Body of pancreas (tissue), 4 donors: ENCODE measurements around the gene NMBR. TPM values are rescaled to one million over a fixed set of nuclear protein-coding genes. Genes with fewer than 3 reads are reported as not detected.

ENCODE experiments used
- ATAC-seq: fragments of 150-250 bp; one replicate; pipeline ENCODE4 v1.9.1; 2016
- DNase-seq, 4 donors: peaks; one replicate each; pipeline ENCODE4 v3.0.0-alpha.2; 2019
- H3K27ac ChIP-seq, 4 donors: fragments of 200-600 bp; sonication (generic); 1 replicate in 3 of 4; 2 replicates in 1 of 4; pipeline versions ENCODE4 v1.5.1 to v1.6.1; 2016 to 2019; ENCODE audit warnings: mild to moderate bottlenecking in 1 of 4, mixed read lengths in 1 of 4, moderate library complexity in 1 of 4
- H3K27me3 ChIP-seq, 2 donors: fragments of 200-600 bp; sonication (generic); one replicate each; pipeline ENCODE4 v1.6.0; 2016; ENCODE audit warnings: mild to moderate bottlenecking in 1 of 2
- H3K36me3 ChIP-seq, 2 donors: fragments of 200-600 bp; sonication (generic); replicated peaks in 1 of 2; 2 replicates each; pipeline ENCODE4 v1.5.1; 2016; ENCODE audit warnings: low read depth in 2 of 2; ENCODE audit not compliant: insufficient read depth in 1 of 2
- H3K4me1 ChIP-seq: fragments of 200-600 bp; sonication (generic); one replicate; pipeline ENCODE4 v1.6.0; 2016
- H3K4me3 ChIP-seq, 2 donors: fragments of 200-600 bp; sonication (generic); 1 replicate in 1 of 2; 2 replicates in 1 of 2; pipeline ENCODE4 v1.5.1; 2016 to 2019
- H3K9me3 ChIP-seq, 3 donors: fragments of 200-600 bp; sonication (generic); 1 replicate in 2 of 3; 2 replicates in 1 of 3; pipeline ENCODE4 v1.5.1; 2016
- POLR2A ChIP-seq, 3 donors: fragments of 450-650 bp; IDR thresholded peaks; one replicate each; pipeline ENCODE4 v1.6.1; 2016; ENCODE audit warnings: antibody characterized with exemption in 3 of 3, mild to moderate bottlenecking in 2 of 3
- WGBS, 2 donors: methylation state at CpG; one replicate each; pipeline ENCODE4 v1.1.5; 2017; 5-methylcytosine and 5-hydroxymethylcytosine counted together
- intact Hi-C: fragments of 100-400 bp; cut with DNase I; formaldehyde crosslinking; loops from one replicate; pipeline ENCODE4 v1.15.1; 2023
- total RNA-seq, 2 donors: library from RNA; depleted of rRNA; stranded (reverse); fragments of >200 nt; gene quantifications; one replicate each; pipeline ENCODE4 v1.1.0, GENCODE V29; 2016
- TF ChIP-seq, protein P1 (sequence below), 7 experiments: fragments of 450-650 bp in 4 of 7; fragments of 200-600 bp in 3 of 7; sonication (generic) in 3 of 7; IDR thresholded peaks; one replicate each; pipeline ENCODE4 v1.5.1; 2016 to 2019; ENCODE audit warnings: antibody characterized with exemption in 7 of 7

The NMBR gene
- total RNA-seq, 2 donors from 2014 or later, result not detected

DNA sequence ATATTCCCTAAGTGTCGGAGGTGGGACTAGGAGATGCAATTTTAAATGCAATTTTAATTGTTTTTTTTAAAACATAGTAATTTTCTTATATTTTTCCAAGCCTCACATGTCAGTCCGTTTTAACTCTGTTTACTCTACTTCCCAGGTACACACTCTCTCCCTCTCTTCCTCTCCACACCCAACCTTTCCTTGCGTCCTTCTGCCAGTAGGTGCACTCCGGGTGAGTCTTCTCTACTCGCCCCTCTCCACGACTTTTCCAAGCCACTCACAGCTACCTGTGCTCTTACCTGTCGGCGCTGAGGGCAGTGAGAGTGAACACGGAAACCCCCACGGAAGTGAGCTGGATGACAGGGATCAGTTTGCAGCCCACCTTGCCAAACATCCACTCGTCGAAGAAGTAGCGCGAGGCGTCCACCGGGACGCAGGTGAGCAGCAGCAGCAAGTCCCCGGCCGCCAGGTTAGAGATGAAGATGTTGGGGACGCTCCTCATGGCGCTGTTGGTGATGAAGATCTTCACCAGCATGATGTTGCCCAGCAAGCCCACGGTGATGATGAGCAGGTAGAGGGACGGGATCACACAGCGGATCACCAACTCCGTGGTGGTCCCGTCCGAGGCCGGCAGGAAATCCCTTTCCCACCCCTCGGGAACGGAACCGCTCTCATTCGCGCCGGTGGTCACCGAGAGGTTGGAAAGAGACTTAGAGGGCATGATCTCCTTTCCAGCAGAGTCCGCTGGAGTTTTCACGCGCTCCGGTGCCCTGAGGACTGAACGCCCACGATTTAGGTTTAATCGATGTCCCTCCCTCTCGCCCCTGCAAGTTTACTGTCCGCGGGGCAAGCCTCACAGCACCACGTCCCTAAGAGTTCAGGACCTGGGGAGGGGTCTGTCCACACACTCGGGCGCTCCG is 58.7 kb downstream of the NMBR start:
- Histone ChIP-seq H3K4me1 (peaks cover 7% of the 10 kb centered on the region), H3K9me3 (no peaks in the 10 kb centered on the region), H3K27me3 (peaks cover 0 to 8% of the 10 kb centered on the region in 2 donors), H3K4me3 (no peak overlapping the region), H3K27ac (no peak overlapping the region), H3K36me3 (no peaks in the 10 kb centered on the region)
- DNase-seq (no peak), ATAC-seq (no peak)
- TF ChIP-seq POLR2A (IDR thresholded peaks at IDR 0.05), result no peak
- TF ChIP-seq, protein P1, sequence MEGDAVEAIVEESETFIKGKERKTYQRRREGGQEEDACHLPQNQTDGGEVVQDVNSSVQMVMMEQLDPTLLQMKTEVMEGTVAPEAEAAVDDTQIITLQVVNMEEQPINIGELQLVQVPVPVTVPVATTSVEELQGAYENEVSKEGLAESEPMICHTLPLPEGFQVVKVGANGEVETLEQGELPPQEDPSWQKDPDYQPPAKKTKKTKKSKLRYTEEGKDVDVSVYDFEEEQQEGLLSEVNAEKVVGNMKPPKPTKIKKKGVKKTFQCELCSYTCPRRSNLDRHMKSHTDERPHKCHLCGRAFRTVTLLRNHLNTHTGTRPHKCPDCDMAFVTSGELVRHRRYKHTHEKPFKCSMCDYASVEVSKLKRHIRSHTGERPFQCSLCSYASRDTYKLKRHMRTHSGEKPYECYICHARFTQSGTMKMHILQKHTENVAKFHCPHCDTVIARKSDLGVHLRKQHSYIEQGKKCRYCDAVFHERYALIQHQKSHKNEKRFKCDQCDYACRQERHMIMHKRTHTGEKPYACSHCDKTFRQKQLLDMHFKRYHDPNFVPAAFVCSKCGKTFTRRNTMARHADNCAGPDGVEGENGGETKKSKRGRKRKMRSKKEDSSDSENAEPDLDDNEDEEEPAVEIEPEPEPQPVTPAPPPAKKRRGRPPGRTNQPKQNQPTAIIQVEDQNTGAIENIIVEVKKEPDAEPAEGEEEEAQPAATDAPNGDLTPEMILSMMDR (IDR thresholded peaks at IDR 0.05), result no peak
- intact Hi-C loops, result no loop called here
- 9% methylated on average over 24 to 49 of the region's 49 CpGs for WGBS, 2 donors

DNA sequence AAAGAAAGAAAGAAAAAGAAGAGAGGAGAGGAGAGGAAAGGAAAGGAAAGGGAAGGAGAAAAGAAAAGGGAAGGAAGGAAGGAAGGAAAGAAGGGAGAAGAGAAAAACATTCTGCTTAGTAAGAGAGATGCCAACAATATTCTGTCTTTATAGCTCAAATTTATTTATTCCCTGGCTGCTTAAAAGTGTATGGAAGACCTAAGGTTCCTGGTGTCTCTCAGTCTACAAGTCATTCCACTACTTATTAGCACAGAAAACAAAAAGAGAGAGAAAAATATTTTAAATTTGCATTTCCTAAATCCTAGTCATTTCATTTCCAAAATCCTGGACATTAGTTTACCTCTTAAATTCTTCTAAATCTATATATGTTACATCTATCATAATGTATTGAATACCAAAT is 67.8 kb downstream of the NMBR start:
- intact Hi-C loops, result no loop called here
- no peaks in the 10 kb centered on the region for H3K27me3 ChIP-seq
- H3K9me3 ChIP-seq, result no peaks in the 10 kb centered on the region
- TF ChIP-seq POLR2A (IDR thresholded peaks at IDR 0.05), result no peak
- TF ChIP-seq, protein P1 (IDR thresholded peaks at IDR 0.05), result no peak
- ATAC-seq (no peak), DNase-seq (no peak)
- H3K4me1 ChIP-seq, result no peaks in the 10 kb centered on the region
- H3K36me3 ChIP-seq, result no peaks in the 10 kb centered on the region
- no peak overlapping the region for H3K4me3 ChIP-seq
- no peak overlapping the region for H3K27ac ChIP-seq

- ATAC-seq (no peak), DNase-seq (no peak)
- no peaks in the 10 kb centered on the region for H3K27me3 ChIP-seq
- H3K4me3 ChIP-seq, result no peak overlapping the region
- H3K36me3 ChIP-seq, result no peaks in the 10 kb centered on the region
- TF ChIP-seq, protein P1 (IDR thresholded peaks at IDR 0.05), result no peak
- no peak for TF ChIP-seq POLR2A (IDR thresholded peaks at IDR 0.05)
- no peaks in the 10 kb centered on the region for H3K4me1 ChIP-seq
- H3K27ac ChIP-seq, result no peak overlapping the region
- H3K9me3 ChIP-seq, result no peaks in the 10 kb centered on the region
- intact Hi-C loops, result no loop called here
- WGBS, 2 donors, result 65 to 72% methylated on average over 7 of the region's 7 CpGs
Measured at GRCh38 chr6:142075516-142076101, 71.3 kb downstream of the NMBR start.

- ATAC-seq (no peak), DNase-seq (no peak)
- Histone ChIP-seq H3K27ac (no peak overlapping the region), H3K4me3 (no peak overlapping the region), H3K4me1 (no peaks in the 10 kb centered on the region), H3K27me3 (no peaks in the 10 kb centered on the region), H3K36me3 (no peaks in the 10 kb centered on the region), H3K9me3 (no peaks in the 10 kb centered on the region)
- 45 to 58% methylated on average over 1 of the region's 1 CpG for whole genome bisulfite sequencing, 2 donors
- no peak for TF ChIP-seq POLR2A (IDR thresholded peaks at IDR 0.05)
- TF ChIP-seq, protein P1 (IDR thresholded peaks at IDR 0.05), result no peak
- intact Hi-C loops, result no loop called here
Measured at GRCh38 chr6:142074516-142074915, 72.4 kb downstream of the NMBR start.
